Endothelial cell of umbilical vein (primary cell): ENCODE data around the gene RLN3.

Experiments used
- EZH2 ChIP-seq: IDR thresholded peaks from 2 replicates; pipeline ENCODE4 v1.6.1; 2012; ENCODE audit warnings: borderline replicate concordance, low read depth, mild to moderate bottlenecking, moderate library complexity, low read length, inconsistent platforms; ENCODE audit not compliant: severe bottlenecking
- MAX ChIP-seq: IDR thresholded peaks from 2 replicates; pipeline ENCODE4 v1.6.1; 2011; ENCODE audit not compliant: insufficient read depth, insufficient read length

DNA sequence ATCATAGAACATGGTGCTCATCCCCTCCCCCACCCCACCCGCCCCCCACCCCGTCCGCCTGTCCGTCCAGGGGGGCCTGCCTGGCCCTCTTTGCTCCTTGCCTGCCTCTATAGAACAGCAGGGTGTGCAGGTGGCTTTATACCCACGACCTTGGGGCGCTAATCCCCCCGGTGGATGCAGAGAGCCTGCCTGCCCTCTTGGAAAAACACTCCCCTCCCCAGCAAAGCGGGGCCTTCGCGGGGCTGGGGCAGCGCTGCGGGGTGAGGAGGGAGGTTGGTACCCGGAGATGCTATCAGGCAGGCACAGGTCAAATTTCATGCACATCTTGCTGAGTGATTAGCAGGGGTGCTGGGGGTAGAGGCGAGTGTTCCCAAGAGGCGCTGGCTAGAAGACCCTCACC, 43.8 kb upstream of the RLN3 start:
- TF ChIP-seq MAX (no peak), EZH2 (no peak)
